ENCODE measurements around the gene EID2. TPM values are rescaled to one million over a fixed set of nuclear protein-coding genes. Genes with fewer than 3 reads are reported as not detected.
A peak's percentile ranks its signal among the peaks of the same experiment; 100 is the strongest.

Gene EID2
- total and polyA plus RNA-seq, 4 donors = 8.0 to 13.0 (median 11.1) TPM

DNA sequence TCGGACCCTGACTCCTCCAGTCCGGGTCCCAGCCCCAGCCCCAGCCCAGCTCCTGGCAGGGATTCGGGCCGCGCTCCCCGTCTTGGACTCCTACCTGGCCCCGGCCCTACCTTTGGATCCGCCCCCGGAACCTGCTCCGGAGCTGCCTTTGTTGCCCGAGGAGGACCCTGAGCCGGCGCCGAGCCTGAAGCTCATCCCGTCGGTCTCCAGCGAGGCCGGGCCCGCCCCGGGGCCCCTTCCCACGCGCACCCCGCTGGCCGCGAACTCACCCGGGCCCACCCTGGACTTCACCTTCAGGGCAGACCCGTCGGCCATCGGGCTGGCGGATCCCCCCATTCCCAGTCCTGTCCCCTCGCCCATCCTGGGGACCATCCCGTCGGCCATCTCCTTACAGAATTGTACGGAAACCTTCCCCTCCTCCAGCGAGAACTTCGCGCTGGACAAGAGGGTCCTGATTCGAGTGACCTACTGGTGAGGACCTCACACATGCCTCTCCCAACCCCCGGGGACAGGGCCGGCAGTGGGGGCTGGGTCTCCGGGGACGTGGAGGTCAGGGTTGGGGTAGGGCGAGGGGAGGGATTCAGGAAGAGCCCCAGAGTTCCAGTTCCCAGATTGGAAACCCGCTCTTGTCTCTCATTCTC, 24.3 kb downstream of the EID2 start:
- 1 to 2% methylated on average over 41 to 44 of the region's 44 CpGs for WGBS, 2 donors
- H3K27ac ChIP-seq (ENCODE audit: low read depth in 1 of 2, low read length in 2 of 2) = no peak overlapping the region
- DNase-seq (no peak), ATAC-seq (ENCODE audit: low FRiP score) (no peak)
- no peaks in the 10 kb centered on the region for H3K27me3 ChIP-seq (ENCODE audit: control insufficient read depth in 1 of 2, insufficient read depth in 2 of 2, low read length in 1 of 2)
- no peak overlapping the region for H3K4me3 ChIP-seq (ENCODE audit: low read length in 2 of 2)
- H3K36me3 ChIP-seq (ENCODE audit: control insufficient read depth in 1 of 2, insufficient read depth in 2 of 2, low read length in 1 of 2) = no peaks in the 10 kb centered on the region
- H3K4me1 ChIP-seq (ENCODE audit: control insufficient read depth in 1 of 2, insufficient read depth in 2 of 2, low read length in 2 of 2) = no peaks in the 10 kb centered on the region
- H3K9me3 ChIP-seq (ENCODE audit: control insufficient read depth, low read length) = no peaks in the 10 kb centered on the region
- intact Hi-C loops (cut with DNase I) = no loop called here

- Histone ChIP-seq H3K27me3 (ENCODE audit: control insufficient read depth in 1 of 2, insufficient read depth in 2 of 2, low read length in 1 of 2) (no peaks in the 10 kb centered on the region), H3K4me1 (ENCODE audit: control insufficient read depth in 1 of 2, insufficient read depth in 2 of 2, low read length in 2 of 2) (no peaks in the 10 kb centered on the region), H3K4me3 (ENCODE audit: low read length in 2 of 2) (no peak within 1 kb of the TSS), H3K36me3 (ENCODE audit: control insufficient read depth in 1 of 2, insufficient read depth in 2 of 2, low read length in 1 of 2) (no peaks in the 10 kb centered on the region), H3K9me3 (ENCODE audit: control insufficient read depth, low read length) (no peaks in the 10 kb centered on the region), H3K27ac (ENCODE audit: low read depth in 1 of 2, low read length in 2 of 2) (no peak within 1 kb of the TSS)
- 1% methylated on average over 40 to 56 of the region's 56 CpGs for WGBS, 2 donors
- ATAC-seq (ENCODE audit: low FRiP score) (peak; percentile 7), DNase-seq (peak in 1 of 2 donors; percentile 47)
- intact Hi-C loops (cut with DNase I) = no loop called here
Measured at GRCh38 chr19:39514840-39515550, 25.0 kb downstream of the EID2 start, which contains the start of gene SELENOV. Gene SELENOV (plus strand): TSS chr19:39515139. CDS start chr19:39515213, 74 bp downstream.

DNA sequence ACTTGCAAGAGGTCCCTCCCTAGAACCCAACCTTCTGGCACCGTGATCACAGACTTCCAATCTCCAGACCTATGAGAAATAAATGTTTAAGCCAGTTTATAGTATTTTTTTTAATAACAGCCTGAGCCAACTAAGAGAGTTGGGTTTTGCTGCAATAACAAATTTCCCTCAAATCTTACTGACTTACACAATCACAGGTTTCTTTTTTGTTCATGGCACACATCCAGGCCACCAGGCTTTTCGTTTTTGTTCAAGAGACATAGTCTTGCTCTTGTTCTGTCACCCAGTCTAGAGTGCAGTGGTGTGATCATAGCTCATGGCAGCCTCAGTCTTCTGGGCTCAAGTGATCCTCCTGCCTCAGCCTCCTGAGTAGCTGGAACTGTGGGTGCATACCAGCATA, 27.0 kb downstream of the EID2 start:
- no peaks in the 10 kb centered on the region for H3K27me3 ChIP-seq (ENCODE audit: control insufficient read depth in 1 of 2, insufficient read depth in 2 of 2, low read length in 1 of 2)
- ATAC-seq (ENCODE audit: low FRiP score) (no peak), DNase-seq (peak in 1 of 2 donors; percentile 6)
- WGBS, 2 donors = 38 to 42% methylated on average over 2 of the region's 2 CpGs
- no peaks in the 10 kb centered on the region for H3K36me3 ChIP-seq (ENCODE audit: control insufficient read depth in 1 of 2, insufficient read depth in 2 of 2, low read length in 1 of 2)
- no peak overlapping the region for H3K27ac ChIP-seq (ENCODE audit: low read depth in 1 of 2, low read length in 2 of 2)
- intact Hi-C loops (cut with DNase I) = no loop called here
- no peaks in the 10 kb centered on the region for H3K9me3 ChIP-seq (ENCODE audit: control insufficient read depth, low read length)
- H3K4me1 ChIP-seq (ENCODE audit: control insufficient read depth in 1 of 2, insufficient read depth in 2 of 2, low read length in 2 of 2) = no peaks in the 10 kb centered on the region
- H3K4me3 ChIP-seq (ENCODE audit: low read length in 2 of 2) = no peak overlapping the region

DNA sequence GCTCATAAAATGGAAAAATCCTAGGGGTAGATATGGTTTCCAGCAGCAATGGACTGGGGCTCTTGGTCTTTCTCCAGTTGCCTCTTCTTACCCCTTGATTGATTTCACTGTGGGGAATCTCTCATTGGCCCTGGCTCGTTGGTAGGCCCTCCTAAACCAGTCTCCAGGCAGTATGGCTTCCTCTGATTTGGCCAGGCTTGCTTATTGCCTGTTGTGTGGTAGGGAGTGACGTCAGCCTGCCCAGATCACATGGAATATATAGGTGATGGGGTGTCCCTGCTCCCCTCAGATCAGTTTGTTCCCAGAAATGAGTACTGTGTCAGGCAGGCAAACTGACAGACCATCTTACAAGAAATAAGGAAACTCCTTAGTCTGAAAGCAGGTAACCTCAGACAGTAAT, 30.7 kb downstream of the EID2 start:
- Histone ChIP-seq H3K36me3 (ENCODE audit: control insufficient read depth in 1 of 2, insufficient read depth in 2 of 2, low read length in 1 of 2) (no peaks in the 10 kb centered on the region), H3K4me1 (ENCODE audit: control insufficient read depth in 1 of 2, insufficient read depth in 2 of 2, low read length in 2 of 2) (no peaks in the 10 kb centered on the region), H3K27me3 (ENCODE audit: control insufficient read depth in 1 of 2, insufficient read depth in 2 of 2, low read length in 1 of 2) (peaks cover 0 to 4% of the 10 kb centered on the region in 2 donors), H3K27ac (ENCODE audit: low read depth in 1 of 2, low read length in 2 of 2) (no peak overlapping the region), H3K4me3 (ENCODE audit: low read length in 2 of 2) (no peak overlapping the region), H3K9me3 (ENCODE audit: control insufficient read depth, low read length) (no peaks in the 10 kb centered on the region)
- 57 to 59% methylated on average over 2 of the region's 2 CpGs for WGBS, 2 donors
- DNase-seq (no peak), ATAC-seq (ENCODE audit: low FRiP score) (no peak)
- intact Hi-C loops (cut with DNase I) = no loop called here

- Histone ChIP-seq H3K27me3 (ENCODE audit: control insufficient read depth in 1 of 2, insufficient read depth in 2 of 2, low read length in 1 of 2) (peaks cover 0 to 4% of the 10 kb centered on the region in 2 donors), H3K27ac (ENCODE audit: low read depth in 1 of 2, low read length in 2 of 2) (no peak overlapping the region), H3K4me1 (ENCODE audit: control insufficient read depth in 1 of 2, insufficient read depth in 2 of 2, low read length in 2 of 2) (no peaks in the 10 kb centered on the region), H3K9me3 (ENCODE audit: control insufficient read depth, low read length) (no peaks in the 10 kb centered on the region), H3K36me3 (ENCODE audit: control insufficient read depth in 1 of 2, insufficient read depth in 2 of 2, low read length in 1 of 2) (no peaks in the 10 kb centered on the region), H3K4me3 (ENCODE audit: low read length in 2 of 2) (no peak overlapping the region)
- 85 to 90% methylated on average over 9 of the region's 9 CpGs for WGBS, 2 donors
- intact Hi-C loops (cut with DNase I) = no loop called here
- DNase-seq (no peak), ATAC-seq (ENCODE audit: low FRiP score) (no peak)
Measured at GRCh38 chr19:39508629-39509028, 31.3 kb downstream of the EID2 start.

DNA sequence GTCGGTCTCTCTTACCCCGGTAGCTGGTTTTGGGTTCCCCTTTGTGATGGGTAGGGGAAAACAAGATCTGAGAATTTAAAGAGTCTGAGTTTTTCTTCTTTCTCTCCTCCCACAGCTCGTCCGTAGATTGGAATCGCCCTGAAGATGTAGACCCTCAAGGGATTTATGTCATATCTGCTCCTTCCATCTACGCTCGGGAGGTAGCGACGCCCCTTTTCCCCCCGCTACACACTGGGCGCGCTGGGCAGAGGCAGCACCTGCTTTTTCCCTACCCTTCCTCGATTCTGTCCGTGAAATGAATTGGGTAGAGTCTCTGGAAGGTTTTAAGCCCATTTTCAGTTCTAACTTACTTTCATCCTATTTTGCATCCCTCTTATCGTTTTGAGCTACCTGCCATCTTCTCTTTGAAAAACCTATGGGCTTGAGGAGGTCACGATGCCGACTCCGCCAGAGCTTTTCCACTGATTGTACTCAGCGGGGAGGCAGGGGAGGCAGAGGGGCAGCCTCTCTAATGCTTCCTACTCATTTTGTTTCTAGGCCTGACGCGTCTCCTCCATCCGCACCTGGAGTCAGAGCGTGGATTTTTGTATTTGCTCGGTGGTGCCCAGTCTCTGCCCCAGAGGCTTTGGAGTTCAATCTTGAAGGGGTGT, 32.1 kb downstream of the EID2 start:
- peak overlapping the region in 1 of 2 donors; percentile 22 for H3K4me3 ChIP-seq (ENCODE audit: low read length in 2 of 2)

GRCh38 chr19:39506944-39507714, 32.8 kb downstream of the EID2 start:
- Histone ChIP-seq H3K27me3 (ENCODE audit: control insufficient read depth in 1 of 2, insufficient read depth in 2 of 2, low read length in 1 of 2) (peaks cover 0 to 4% of the 10 kb centered on the region in 2 donors), H3K36me3 (ENCODE audit: control insufficient read depth in 1 of 2, insufficient read depth in 2 of 2, low read length in 1 of 2) (no peaks in the 10 kb centered on the region), H3K27ac (ENCODE audit: low read depth in 1 of 2, low read length in 2 of 2) (no peak overlapping the region), H3K4me1 (ENCODE audit: control insufficient read depth in 1 of 2, insufficient read depth in 2 of 2, low read length in 2 of 2) (no peaks in the 10 kb centered on the region), H3K9me3 (ENCODE audit: control insufficient read depth, low read length) (no peaks in the 10 kb centered on the region), H3K4me3 (ENCODE audit: low read length in 2 of 2) (peak overlapping the region in 1 of 2 donors; percentile 22)
- ATAC-seq (ENCODE audit: low FRiP score) (no peak), DNase-seq (no peak)
- intact Hi-C loops (cut with DNase I) = no loop called here
- 4 to 6% methylated on average over 76 to 96 of the region's 96 CpGs for WGBS, 2 donors

More for the DNA sequence above, 32.1 kb downstream of the EID2 start:
- 40 to 49% methylated on average over 24 of the region's 24 CpGs for WGBS, 2 donors
- no peaks in the 10 kb centered on the region for H3K9me3 ChIP-seq (ENCODE audit: control insufficient read depth, low read length)
- no peaks in the 10 kb centered on the region for H3K36me3 ChIP-seq (ENCODE audit: control insufficient read depth in 1 of 2, insufficient read depth in 2 of 2, low read length in 1 of 2)
- H3K27ac ChIP-seq (ENCODE audit: low read depth in 1 of 2, low read length in 2 of 2) = no peak overlapping the region
- ATAC-seq (ENCODE audit: low FRiP score) (no peak), DNase-seq (no peak)
- H3K4me1 ChIP-seq (ENCODE audit: control insufficient read depth in 1 of 2, insufficient read depth in 2 of 2, low read length in 2 of 2) = no peaks in the 10 kb centered on the region
- peaks cover 0 to 4% of the 10 kb centered on the region in 2 donors for H3K27me3 ChIP-seq (ENCODE audit: control insufficient read depth in 1 of 2, insufficient read depth in 2 of 2, low read length in 1 of 2)
- intact Hi-C loops (cut with DNase I) = no loop called here

GRCh38 chr19:39506598-39506943, 33.4 kb downstream of the EID2 start:
- no peaks in the 10 kb centered on the region for H3K36me3 ChIP-seq (ENCODE audit: control insufficient read depth in 1 of 2, insufficient read depth in 2 of 2, low read length in 1 of 2)
- intact Hi-C loops (cut with DNase I) = no loop called here
- no peak overlapping the region for H3K4me3 ChIP-seq (ENCODE audit: low read length in 2 of 2)
- DNase-seq (no peak), ATAC-seq (ENCODE audit: low FRiP score) (no peak)
- peaks cover 0 to 4% of the 10 kb centered on the region in 2 donors for H3K27me3 ChIP-seq (ENCODE audit: control insufficient read depth in 1 of 2, insufficient read depth in 2 of 2, low read length in 1 of 2)
- H3K27ac ChIP-seq (ENCODE audit: low read depth in 1 of 2, low read length in 2 of 2) = no peak overlapping the region
- H3K9me3 ChIP-seq (ENCODE audit: control insufficient read depth, low read length) = no peaks in the 10 kb centered on the region
- no peaks in the 10 kb centered on the region for H3K4me1 ChIP-seq (ENCODE audit: control insufficient read depth in 1 of 2, insufficient read depth in 2 of 2, low read length in 2 of 2)
- WGBS, 2 donors = 53 to 68% methylated on average over 7 of the region's 7 CpGs

All from aorta (tissue), 5 donors.